Activated naive CD8-positive, alpha-beta T cell treated with anti-CD3 and anti-CD28 coated beads, Interleukin-2, amount 50 U/mL, for 24 hours (primary cell): Measurements from ENCODE around the gene KIF26B.

Source experiments
- ATAC-seq: fragments of 150-1000 bp; cut with Tn5 transposase; one replicate; pipeline ENCODE4 v1.10.0; 2021
- DNase-seq: peaks from one replicate; pipeline ENCODE4 v3.0.0; 2021
- H3K27ac Mint-ChIP-seq: one replicate; pipeline ENCODE4 v1.8.0; 2021; ENCODE audit warnings: mild to moderate bottlenecking, mixed read lengths
- H3K27me3 Mint-ChIP-seq: one replicate; pipeline ENCODE4 v1.8.0; 2021; ENCODE audit warnings: mixed read lengths
- H3K36me3 Mint-ChIP-seq: one replicate; pipeline ENCODE4 v1.8.0; 2021; ENCODE audit warnings: low read depth, mixed read lengths
- H3K4me1 Mint-ChIP-seq: one replicate; pipeline ENCODE4 v1.8.0; 2021; ENCODE audit warnings: mixed read lengths
- H3K4me3 Mint-ChIP-seq: one replicate; pipeline ENCODE4 v1.8.0; 2021; ENCODE audit warnings: mild to moderate bottlenecking, moderate library complexity, mixed read lengths
- H3K9me3 Mint-ChIP-seq: one replicate; pipeline ENCODE4 v1.8.0; 2021; ENCODE audit warnings: mixed read lengths

The KIF26B gene

DNA sequence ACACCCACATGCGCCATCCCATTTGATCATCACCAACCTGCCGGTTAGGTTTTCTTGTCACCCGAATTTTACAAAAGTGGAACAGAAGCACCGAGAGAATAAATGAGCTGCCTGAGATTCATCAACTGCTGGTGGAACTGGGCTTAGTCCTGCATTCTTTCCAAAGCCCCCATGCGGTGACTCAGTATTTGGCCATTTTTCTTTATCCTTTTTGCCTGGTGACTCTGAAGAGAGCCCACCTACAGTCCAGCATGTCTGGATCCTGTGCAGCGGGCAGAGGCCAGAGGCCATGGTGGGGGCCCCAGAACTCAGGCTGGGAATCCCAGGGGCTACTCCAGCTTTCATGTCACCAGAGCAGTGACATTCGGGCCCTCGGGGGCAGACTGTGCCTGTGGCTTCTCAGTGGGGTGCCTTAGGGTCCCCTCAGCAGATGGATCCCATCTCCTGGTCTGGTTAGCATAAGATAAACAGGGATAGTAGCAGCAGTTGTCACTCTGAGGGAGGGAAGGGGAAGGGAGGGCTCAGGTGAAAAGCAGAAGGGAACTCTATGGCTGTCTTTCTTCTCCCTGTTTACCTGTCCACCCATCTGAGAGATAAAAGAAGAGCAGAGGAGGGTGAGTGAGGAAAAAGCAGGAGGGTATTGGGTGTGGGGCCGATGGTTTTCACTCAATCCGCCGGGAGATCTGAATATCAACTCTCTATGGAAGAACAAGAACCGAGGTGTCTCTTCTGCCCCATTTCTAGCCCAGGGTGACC is 63.2 kb downstream of the KIF26B start:
- no peak for DNase-seq
- Mint-ChIP-seq H3K27ac (no peak overlapping the region), H3K4me1 (no peaks in the 10 kb centered on the region), H3K4me3 (no peak overlapping the region), H3K27me3 (peaks cover 2% of the 10 kb centered on the region), H3K36me3 (no peaks in the 10 kb centered on the region), H3K9me3 (no peaks in the 10 kb centered on the region)
- no peak for ATAC-seq

DNA sequence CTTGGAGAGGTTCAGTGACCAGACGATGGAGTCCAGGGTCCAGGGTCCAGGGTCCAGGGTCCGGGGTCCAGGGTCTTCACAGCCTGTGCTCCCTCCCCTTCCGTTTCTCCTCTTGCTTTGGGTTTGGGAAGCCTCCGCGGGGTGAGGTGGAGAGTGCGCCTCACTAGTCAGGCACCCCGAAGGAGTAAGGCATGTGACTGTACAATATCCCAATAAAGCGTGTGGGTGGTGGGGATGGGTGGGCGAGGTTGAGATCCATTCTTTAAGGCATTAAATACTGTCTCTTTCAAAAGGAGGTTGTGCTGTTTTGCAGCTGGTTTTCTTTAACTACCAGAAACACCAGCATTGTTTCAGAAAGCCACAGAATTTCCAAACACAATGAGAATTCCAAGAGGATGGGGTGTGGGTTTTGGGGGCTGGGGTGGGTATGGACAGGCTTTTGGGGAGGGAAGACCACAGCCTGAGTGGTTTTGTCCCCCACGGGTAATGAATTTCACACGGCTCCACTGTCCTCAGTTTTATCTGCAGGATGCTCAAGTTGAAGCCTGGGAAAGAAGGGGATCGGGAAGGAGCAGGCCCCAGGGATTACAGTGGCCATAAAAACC is 65.7 kb downstream of the KIF26B start:
- ATAC-seq (no peak), DNase-seq (no peak)
- no peak overlapping the region for H3K27ac Mint-ChIP-seq
- H3K36me3 Mint-ChIP-seq = no peaks in the 10 kb centered on the region
- H3K27me3 Mint-ChIP-seq = peaks cover 2% of the 10 kb centered on the region
- H3K4me3 Mint-ChIP-seq = no peak overlapping the region
- H3K4me1 Mint-ChIP-seq = no peaks in the 10 kb centered on the region
- no peaks in the 10 kb centered on the region for H3K9me3 Mint-ChIP-seq

DNA sequence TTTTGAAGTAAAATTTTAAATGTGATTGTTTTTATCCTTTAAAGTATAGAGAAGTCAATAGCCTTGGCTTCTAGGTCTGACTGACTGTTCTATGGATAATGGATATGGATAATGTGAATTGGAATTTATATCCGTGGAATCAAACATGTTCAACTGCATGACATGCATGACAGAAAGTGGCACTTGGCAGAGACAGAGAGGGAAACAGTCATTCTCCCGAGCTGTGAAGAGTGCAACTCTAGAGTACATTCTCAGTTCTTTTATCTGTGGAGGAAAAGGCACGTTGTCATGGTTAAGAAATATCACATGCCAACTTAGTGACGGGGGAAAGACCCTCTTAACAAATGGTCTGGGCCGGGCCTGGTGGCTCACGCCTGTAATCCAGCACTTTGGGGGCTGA is 67.0 kb downstream of the KIF26B start:
- H3K4me3 Mint-ChIP-seq = no peak overlapping the region

GRCh38 chr1:245222931-245223595 is 68.3 kb downstream of the KIF26B start:
- H3K4me1 Mint-ChIP-seq = no peaks in the 10 kb centered on the region
- H3K4me3 Mint-ChIP-seq = no peak overlapping the region
- H3K36me3 Mint-ChIP-seq = no peaks in the 10 kb centered on the region
- H3K27me3 Mint-ChIP-seq = peaks cover 4% of the 10 kb centered on the region
- no peak for ATAC-seq
- no peak for DNase-seq
- H3K27ac Mint-ChIP-seq = no peak overlapping the region
- H3K9me3 Mint-ChIP-seq = no peaks in the 10 kb centered on the region

More for the DNA sequence above, 67.0 kb downstream of the KIF26B start:
- Mint-ChIP-seq H3K27me3 (peaks cover 2% of the 10 kb centered on the region), H3K36me3 (no peaks in the 10 kb centered on the region), H3K4me1 (no peaks in the 10 kb centered on the region), H3K27ac (no peak overlapping the region), H3K9me3 (no peaks in the 10 kb centered on the region)
- ATAC-seq = no peak
- DNase-seq = no peak

DNA sequence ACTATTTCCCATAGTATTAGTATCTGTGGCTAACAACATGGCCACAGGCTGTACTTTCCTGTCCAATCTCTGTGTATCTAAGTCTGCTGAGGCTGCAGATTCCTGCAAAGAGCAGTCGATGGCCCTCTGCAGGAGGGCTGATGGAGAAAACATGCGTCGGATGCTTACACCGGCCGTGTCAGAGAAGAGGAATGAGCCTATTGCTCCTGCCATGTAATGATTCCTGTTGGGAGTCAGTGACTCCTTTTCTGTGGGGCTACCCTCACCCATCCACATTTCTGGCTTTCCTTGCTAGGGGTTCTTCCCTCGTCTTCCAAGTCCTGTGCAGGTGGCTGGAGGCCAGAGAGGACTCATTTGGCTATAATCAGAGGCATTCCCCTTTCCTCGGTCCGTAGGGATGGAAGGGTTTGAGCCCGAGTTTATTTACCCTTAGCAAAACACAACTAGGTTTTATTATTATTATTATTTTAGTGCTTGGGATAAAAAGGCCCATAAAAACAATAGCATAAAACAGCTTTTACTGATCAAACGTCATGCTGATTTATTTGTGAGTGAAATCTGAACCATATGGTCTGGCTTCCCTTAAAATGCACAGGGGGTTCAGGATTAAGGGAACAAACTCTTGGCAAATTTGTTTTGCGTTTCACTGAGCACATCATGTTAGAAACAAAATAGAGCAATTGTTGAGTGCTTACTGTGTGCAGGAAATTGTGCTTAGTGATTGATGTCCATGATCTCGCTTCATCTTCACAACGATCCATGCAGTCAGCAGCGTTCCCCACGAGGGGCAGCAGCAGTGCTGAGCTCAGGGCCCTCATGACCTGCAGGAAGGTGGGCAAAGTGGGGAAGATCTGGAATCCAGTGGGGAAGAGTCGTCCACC is 70.8 kb downstream of the KIF26B start:
- Mint-ChIP-seq H3K9me3 (no peaks in the 10 kb centered on the region), H3K27ac (no peak overlapping the region), H3K27me3 (peaks cover 5% of the 10 kb centered on the region), H3K4me1 (no peaks in the 10 kb centered on the region), H3K4me3 (no peak overlapping the region), H3K36me3 (no peaks in the 10 kb centered on the region)
- ATAC-seq = no peak
- no peak for DNase-seq

DNA sequence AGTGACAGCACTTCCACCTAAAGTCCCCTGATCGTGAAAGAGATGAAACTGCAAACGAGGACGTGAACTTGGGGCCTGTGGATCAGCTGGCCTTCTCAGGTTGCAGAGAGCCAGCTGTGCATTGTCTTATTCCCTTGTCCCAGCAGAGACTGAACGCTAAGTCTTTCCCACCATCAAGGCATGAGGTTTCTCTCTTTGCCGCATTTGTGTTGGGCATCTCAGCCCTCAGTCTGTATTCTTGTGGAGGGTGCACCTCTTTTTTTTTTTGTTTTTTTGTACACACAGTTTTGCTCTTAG is 71.4 kb downstream of the KIF26B start:
- no peak for ATAC-seq
- Mint-ChIP-seq H3K4me3 (no peak overlapping the region), H3K27me3 (peaks cover 5% of the 10 kb centered on the region), H3K9me3 (no peaks in the 10 kb centered on the region), H3K36me3 (no peaks in the 10 kb centered on the region), H3K27ac (no peak overlapping the region), H3K4me1 (no peaks in the 10 kb centered on the region)
- no peak for DNase-seq

- H3K27ac Mint-ChIP-seq = no peak overlapping the region
- peaks cover 3% of the 10 kb centered on the region for H3K27me3 Mint-ChIP-seq
- DNase-seq (no peak), ATAC-seq (no peak)
- no peak overlapping the region for H3K4me3 Mint-ChIP-seq
- no peaks in the 10 kb centered on the region for H3K36me3 Mint-ChIP-seq
- no peaks in the 10 kb centered on the region for H3K9me3 Mint-ChIP-seq
- no peaks in the 10 kb centered on the region for H3K4me1 Mint-ChIP-seq
Observed at GRCh38 chr1:245229051-245229450, 74.3 kb downstream of the KIF26B start.

- Mint-ChIP-seq H3K4me3 (no peak overlapping the region), H3K4me1 (no peaks in the 10 kb centered on the region), H3K27ac (no peak overlapping the region), H3K36me3 (no peaks in the 10 kb centered on the region), H3K9me3 (no peaks in the 10 kb centered on the region), H3K27me3 (peaks cover 3% of the 10 kb centered on the region)
- DNase-seq (no peak), ATAC-seq (no peak)
Observed at GRCh38 chr1:245232931-245233330, 78.1 kb downstream of the KIF26B start.

DNA sequence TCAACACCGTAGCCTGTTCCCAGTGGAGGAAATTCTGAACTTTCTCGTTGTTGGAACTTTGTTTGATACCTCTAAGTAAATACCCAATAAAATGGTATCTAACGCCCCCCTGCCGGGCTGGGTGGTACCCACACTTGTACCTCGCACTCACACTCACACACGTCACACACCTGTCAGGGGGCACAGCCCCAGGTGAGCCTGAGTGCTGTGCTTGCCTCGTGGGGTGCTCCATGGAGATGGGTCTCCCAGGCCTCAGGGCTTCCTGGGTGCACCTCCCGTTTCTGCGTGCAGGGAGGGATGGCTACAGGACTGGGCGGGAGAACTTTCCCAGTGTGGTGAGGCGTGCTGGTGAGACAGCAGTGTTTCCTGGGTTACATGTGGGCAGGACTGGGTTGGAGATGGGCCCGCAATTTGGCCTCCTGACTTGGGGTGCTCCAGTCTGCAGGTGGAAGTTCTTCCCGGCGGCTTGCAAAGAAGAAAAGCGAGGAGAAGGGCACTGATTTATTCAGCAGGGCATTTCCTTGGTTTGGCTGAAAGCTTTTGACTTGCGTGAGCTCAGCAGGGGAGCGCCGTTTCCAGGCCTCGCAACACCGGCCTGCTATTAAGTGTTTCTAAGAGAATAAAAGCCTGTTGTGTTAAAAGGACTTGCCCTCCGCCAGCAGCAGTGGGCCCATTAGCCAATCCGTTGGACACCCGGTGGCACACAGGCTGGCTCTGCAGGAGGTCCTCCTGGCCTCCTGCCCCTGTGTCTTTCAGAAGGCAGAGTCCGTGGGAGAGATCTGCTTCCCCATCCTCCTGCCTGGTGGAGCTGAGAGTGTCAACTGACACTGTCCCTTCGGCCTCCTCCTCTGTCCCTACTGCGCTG is 79.7 kb downstream of the KIF26B start:
- Mint-ChIP-seq H3K36me3 (no peaks in the 10 kb centered on the region), H3K9me3 (no peaks in the 10 kb centered on the region), H3K27me3 (no peaks in the 10 kb centered on the region), H3K4me3 (no peak overlapping the region), H3K4me1 (no peaks in the 10 kb centered on the region), H3K27ac (no peak overlapping the region)
- ATAC-seq = no peak
- DNase-seq = no peak

DNA sequence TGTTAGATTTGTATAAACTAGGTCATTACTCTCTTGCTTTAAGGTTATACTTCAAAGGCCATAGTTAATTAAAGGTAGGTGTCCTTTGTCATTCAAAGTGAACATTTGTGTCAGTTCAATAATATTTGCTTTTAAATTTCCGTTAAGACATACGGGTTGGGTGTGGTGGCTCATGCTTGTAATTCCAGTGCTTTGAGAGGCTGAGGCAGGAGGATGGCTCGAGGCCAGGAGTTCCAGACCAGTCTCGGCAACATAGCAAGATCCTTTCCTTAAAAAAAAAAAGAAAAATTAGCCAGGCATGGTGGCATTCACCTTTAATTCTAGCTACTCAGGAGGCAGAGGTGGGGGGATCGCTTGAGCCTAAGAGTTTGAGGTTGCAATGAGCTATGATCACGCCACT is 80.4 kb downstream of the KIF26B start:
- no peak overlapping the region for H3K4me3 Mint-ChIP-seq
- H3K36me3 Mint-ChIP-seq = no peaks in the 10 kb centered on the region
- no peaks in the 10 kb centered on the region for H3K9me3 Mint-ChIP-seq
- no peaks in the 10 kb centered on the region for H3K4me1 Mint-ChIP-seq
- ATAC-seq (no peak), DNase-seq (no peak)
- no peak overlapping the region for H3K27ac Mint-ChIP-seq
- H3K27me3 Mint-ChIP-seq = no peaks in the 10 kb centered on the region

GRCh38 chr1:245240648-245241165 is 85.9 kb downstream of the KIF26B start:
- Mint-ChIP-seq H3K27ac (no peak overlapping the region), H3K27me3 (no peaks in the 10 kb centered on the region), H3K4me1 (no peaks in the 10 kb centered on the region), H3K4me3 (no peak overlapping the region), H3K36me3 (no peaks in the 10 kb centered on the region), H3K9me3 (no peaks in the 10 kb centered on the region)
- DNase-seq (no peak), ATAC-seq (no peak)

GRCh38 chr1:245241526-245242130 is 86.8 kb downstream of the KIF26B start:
- Mint-ChIP-seq H3K4me3 (no peak overlapping the region), H3K4me1 (no peaks in the 10 kb centered on the region), H3K27ac (no peak overlapping the region), H3K36me3 (no peaks in the 10 kb centered on the region), H3K27me3 (no peaks in the 10 kb centered on the region), H3K9me3 (no peaks in the 10 kb centered on the region)
- DNase-seq = no peak
- no peak for ATAC-seq

GRCh38 chr1:245242989-245243388 is 88.2 kb downstream of the KIF26B start:
- no peak for DNase-seq
- H3K9me3 Mint-ChIP-seq = no peaks in the 10 kb centered on the region
- no peak overlapping the region for H3K27ac Mint-ChIP-seq
- H3K27me3 Mint-ChIP-seq = no peaks in the 10 kb centered on the region
- no peak for ATAC-seq
- H3K4me1 Mint-ChIP-seq = no peaks in the 10 kb centered on the region
- H3K4me3 Mint-ChIP-seq = no peak overlapping the region
- H3K36me3 Mint-ChIP-seq = no peaks in the 10 kb centered on the region
